SH-SY5Y (cell line): Measurements from ENCODE around the gene C4B.

Experiments used
- GATA2 ChIP-seq: IDR thresholded peaks from 2 replicates; pipeline ENCODE4 v1.6.1; 2011; ENCODE audit warnings: mild to moderate bottlenecking, low read depth, low read length
- GATA3 ChIP-seq: IDR thresholded peaks from 2 replicates; pipeline ENCODE4 v1.6.1; 2011; ENCODE audit warnings: low read depth, mild to moderate bottlenecking, low read length, moderate library complexity

- TF ChIP-seq GATA2 = no peak
- no peak for TF ChIP-seq GATA3
Observed at GRCh38 chr6:31968791-31969711, 45.5 kb upstream of the C4B start.
